GM12878 (cell line): ENCODE measurements around the gene SLFNL1.

Experiments used
- CTCF ChIP-seq, 3 experiments: IDR thresholded peaks in 2 of 3; conservative IDR thresholded peaks in 1 of 3; 2 replicates each; pipeline ENCODE4 v1.5.1; 2011; ENCODE audit warnings: low read depth in 3 of 3, low read length in 3 of 3, mild to moderate bottlenecking in 3 of 3, control low read depth in 2 of 3, moderate library complexity in 2 of 3, inconsistent platforms in 1 of 3, mixed read lengths in 1 of 3; ENCODE audit not compliant: control insufficient read depth in 2 of 3, insufficient read depth in 1 of 3; ENCODE audit errors: extremely low read depth in 1 of 3
- FOXM1 ChIP-seq: IDR thresholded peaks from 2 replicates; pipeline ENCODE4 v1.6.1; 2012; ENCODE audit warnings: low read depth, mild to moderate bottlenecking, inconsistent platforms, low read length, moderate library complexity
- NRF1 ChIP-seq: conservative IDR thresholded peaks from 2 replicates; pipeline ENCODE4 v1.6.1; 2011; ENCODE audit warnings: mild to moderate bottlenecking, low read depth, low read length, improper control_type of control experiment
- POLR2AphosphoS2 ChIP-seq: IDR thresholded peaks from 2 replicates; pipeline ENCODE4 v1.6.1; 2011; ENCODE audit warnings: low read depth, mild to moderate bottlenecking, low read length, improper control_type of control experiment, moderate library complexity
- POLR2AphosphoS5 ChIP-seq: IDR thresholded peaks from 2 replicates; pipeline ENCODE4 v1.6.1; 2011; ENCODE audit warnings: mild to moderate bottlenecking, low read length, inconsistent platforms
- SUZ12 ChIP-seq: fragments of 200-600 bp; sonication (generic); IDR thresholded peaks from one replicate; pipeline ENCODE4 v1.6.1; 2018; ENCODE audit warnings: antibody characterized with exemption, mild to moderate bottlenecking; ENCODE audit not compliant: unreplicated experiment
- YY1 ChIP-seq: IDR thresholded peaks from 2 replicates; pipeline ENCODE4 v1.6.1; 2011; ENCODE audit warnings: low read depth, mild to moderate bottlenecking, low read length
- ZBTB33 ChIP-seq: fragments of 450-650 bp; IDR thresholded peaks from 2 replicates; pipeline ENCODE4 v1.6.1; 2017; ENCODE audit warnings: mild to moderate bottlenecking

GRCh38 chr1:40977716-40978115, 43.8 kb downstream of the SLFNL1 start:
- TF ChIP-seq POLR2AphosphoS5 (no peak), CTCF (IDR thresholded peaks at IDR 0.05 in 2 of 3, conservative IDR thresholded peaks at IDR 0.05 in 1 of 3; ENCODE audit: control insufficient read depth in 2 of 3, extremely low read depth in 1 of 3, insufficient read depth in 1 of 3, low read depth in 3 of 3, low read length in 3 of 3) (no peak), FOXM1 (no peak), ZBTB33 (no peak), NRF1 (no peak), POLR2AphosphoS2 (no peak), YY1 (no peak), SUZ12 (no peak)
